Heart left ventricle (tissue), 16 donors: ENCODE data around the gene PLP2. TPM values are rescaled to one million over a fixed set of nuclear protein-coding genes. Genes with fewer than 3 reads are reported as not detected.

ENCODE experiments used
- ATAC-seq, 4 donors: fragments of 200-7000 bp; cut with Tn5 transposase; one replicate each; pipeline ENCODE4 v1.9.1; 2020 to 2022; ENCODE audit warnings: moderate library complexity in 4 of 4, mild to moderate bottlenecking in 3 of 4, moderate number of reproducible peaks in 1 of 4
- DNase-seq, 5 donors: peaks; one replicate each; pipeline ENCODE4 v3.0.0-alpha.2; 2020
- H3K27ac ChIP-seq, 12 donors: fragments of 200-600 bp; sonication (generic) in 4 of 12; one replicate each; pipeline versions ENCODE4 v1.5.0 to v1.8.0; 2016 to 2022; ENCODE audit warnings: mild to moderate bottlenecking in 2 of 12
- H3K27me3 ChIP-seq, 9 donors: fragments of 200-600 bp; sonication (generic) in 2 of 9; one replicate each; pipeline versions ENCODE4 v1.5.1 to v1.8.0; 2016 to 2022; ENCODE audit warnings: mild to moderate bottlenecking in 3 of 9
- H3K36me3 ChIP-seq, 9 donors: fragments of 200-600 bp; sonication (generic) in 2 of 9; one replicate each; pipeline versions ENCODE4 v1.5.0 to v1.8.0; 2018 to 2022; ENCODE audit warnings: mild to moderate bottlenecking in 2 of 9
- H3K4me1 ChIP-seq, 12 donors: fragments of 200-600 bp; sonication (generic) in 4 of 12; one replicate each; pipeline versions ENCODE4 v1.5.0 to v1.8.0; 2016 to 2022; ENCODE audit warnings: mild to moderate bottlenecking in 3 of 12
- H3K4me3 ChIP-seq, 12 donors: fragments of 200-600 bp; sonication (generic) in 4 of 12; one replicate each; pipeline versions ENCODE4 v1.5.0 to v1.8.0; 2017 to 2022; ENCODE audit warnings: mild to moderate bottlenecking in 9 of 12, moderate library complexity in 4 of 12
- H3K9me3 ChIP-seq, 12 donors: fragments of 200-600 bp; sonication (generic) in 4 of 12; one replicate each; pipeline versions ENCODE4 v1.5.0 to v1.8.0; 2016 to 2022; ENCODE audit warnings: mild to moderate bottlenecking in 1 of 12
- CTCF ChIP-seq, 12 donors: fragments of 200-600 bp; sonication (generic) in 4 of 12; IDR thresholded peaks; one replicate each; pipeline versions ENCODE4 v1.5.0 to v1.8.0; 2018 to 2022; ENCODE audit warnings: antibody characterized with exemption in 12 of 12, mild to moderate bottlenecking in 5 of 12
- POLR2A ChIP-seq, 2 donors: fragments of 450-650 bp; IDR thresholded peaks; one replicate each; pipeline ENCODE4 v1.6.1; 2017; ENCODE audit warnings: antibody characterized with exemption in 2 of 2, mild to moderate bottlenecking in 2 of 2, moderate library complexity in 2 of 2
- WGBS, 4 donors: extraction: QIAGEN DNeasy Blood & Tissue Kit in 2 of 4; methylation state at CpG; one replicate each; pipeline versions ENCODE4 v1.1.5 to v1.1.7; 2013 to 2018; 5-methylcytosine and 5-hydroxymethylcytosine counted together
- intact Hi-C, 10 donors: fragments of 100-400 bp; cut with DNase I; formaldehyde crosslinking; loops; one replicate each; pipeline versions ENCODE4 v1.11.1 to v1.14.2; 2022
- polyA plus RNA-seq, 2 donors: library from polyadenylated mRNA; stranded (reverse); fragments of 200-250 nt; gene quantifications; one replicate each; pipeline ENCODE4 v1.2.3, GENCODE V29; 2013
- total RNA-seq, 9 donors: library from RNA; depleted of rRNA in 2 of 9; stranded (reverse); fragments of >200 nt in 2 of 9; fragmentation: NEBNext Ultra II Directional in 3 of 9; extraction: Animal tissue kit (Norgen Biotek cat#: 25700) in 3 of 9; gene quantifications; one replicate each; pipeline versions ENCODE4 v1.1.0 to v1.2.4, GENCODE V29; 2016 to 2023
- donor health status: ischemic (EF 13 %, LVEDD 7.1; RV severe dilation, severe dysfunction).
- donor health status: healthy with polysubstance abuse.
- donor health status: DM: no; HTN: yes; CAD: no.
- donor health status: DM: no; HTN: no; CAD: no.
- donor health status: ischemic (EF 25% LVEDD 6.9; RV normal size, moderate dysfunction).
- donor health status: ischemic (EF 25% LVEDD 5.7; RV mildly dilated, moderate dysfunction).
- donor health status: healthy.
- donor health status: DM: yes; HTN: yes; CAD: no.
- donor health status: ischemic (EF 35%, LVEDD 5.7; RV mildly dilated, moderate dysfunction).
- donor health status: nonischemic (EF 11% LVEDD 7.7; RV severe dilation, severe dysfunction).
- donor health status: DM: yes; HTN: yes; CAD: no.
- donor health status: PGD.
- donor health status: ischemic (EF 29% LVEDD 5.4; RV normal size, mild dysfunction).
- donor health status: nonischemic (EF 23%, LVEDD 6.1; RV moderate dilation, normal function).

Gene PLP2
- total and polyA plus RNA-seq, 11 donors: 22.4 to 373 (median 63.0) TPM

GRCh38 chrX:49177873-49178480 is 6.3 kb downstream of the PLP2 start:
- peak overlapping the region in 1 of 12 donors; percentile 37 for H3K27ac ChIP-seq
- H3K4me1 ChIP-seq: peaks cover 0 to 14% (median 0%) of the 10 kb centered on the region in 12 donors
- no peak overlapping the region for H3K4me3 ChIP-seq
- peak in 1 of 5 donors; percentile 64 for DNase-seq
- H3K27me3 ChIP-seq: no peaks in the 10 kb centered on the region
- no peaks in the 10 kb centered on the region for H3K9me3 ChIP-seq
- no peak for TF ChIP-seq CTCF (IDR thresholded peaks at IDR 0.05)
- TF ChIP-seq POLR2A (IDR thresholded peaks at IDR 0.05): no peak
- intact Hi-C loops: no loop called here
- peak in 3 of 4 donors; percentile 28 to 45 (median 33) for ATAC-seq
- H3K36me3 ChIP-seq: peaks cover 0 to 37% (median 17%) of the 10 kb centered on the region in 9 donors
- WGBS, 4 donors: 80 to 90% (median 89%) methylated on average over 14 to 23 of the region's 23 CpGs

DNA sequence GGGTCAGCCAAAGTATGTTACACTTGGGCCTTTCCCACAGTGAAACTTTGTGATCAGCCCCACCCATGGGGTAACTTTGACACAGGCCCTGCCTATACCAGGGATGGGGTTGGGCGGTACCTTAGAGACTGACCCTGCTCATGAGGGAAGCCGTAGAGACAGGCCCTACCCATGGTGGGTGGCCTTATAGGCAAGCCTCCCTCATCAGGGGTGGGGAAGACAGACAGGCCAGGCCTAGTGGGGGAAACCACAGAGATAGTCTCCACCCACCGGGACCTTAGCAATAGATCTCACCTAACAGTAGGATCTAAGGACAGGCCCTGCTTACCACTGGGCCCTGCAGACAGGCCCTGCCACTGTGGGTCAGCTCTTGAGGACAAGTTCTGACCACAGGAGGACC is 6.8 kb downstream of the PLP2 start:
- Histone ChIP-seq H3K27me3 (no peaks in the 10 kb centered on the region), H3K36me3 (peaks cover 0 to 43% (median 17%) of the 10 kb centered on the region in 9 donors), H3K9me3 (no peaks in the 10 kb centered on the region), H3K4me1 (peaks cover 0 to 14% (median 0%) of the 10 kb centered on the region in 12 donors), H3K27ac (no peak overlapping the region), H3K4me3 (no peak overlapping the region)
- TF ChIP-seq POLR2A (IDR thresholded peaks at IDR 0.05): no peak
- TF ChIP-seq CTCF (IDR thresholded peaks at IDR 0.05): no peak
- WGBS, 4 donors: 73 to 100% (median 96%) methylated on average over 1 to 3 of the region's 3 CpGs
- peak in 2 of 4 donors; percentile 6 to 7 for ATAC-seq
- no peak for DNase-seq
- intact Hi-C loops: no loop called here

GRCh38 chrX:49179358-49179757 is 7.7 kb downstream of the PLP2 start:
- intact Hi-C loops: no loop called here
- ATAC-seq (no peak), DNase-seq (no peak)
- Histone ChIP-seq H3K27me3 (no peaks in the 10 kb centered on the region), H3K36me3 (peaks cover 0 to 41% (median 17%) of the 10 kb centered on the region in 9 donors), H3K27ac (no peak overlapping the region), H3K4me1 (peaks cover 0 to 14% (median 0%) of the 10 kb centered on the region in 12 donors), H3K4me3 (no peak overlapping the region), H3K9me3 (no peaks in the 10 kb centered on the region)
- TF ChIP-seq POLR2A (IDR thresholded peaks at IDR 0.05) (no peak), CTCF (IDR thresholded peaks at IDR 0.05) (no peak)
- WGBS, 4 donors: 79 to 93% (median 84%) methylated on average over 1 to 2 of the region's 2 CpGs

DNA sequence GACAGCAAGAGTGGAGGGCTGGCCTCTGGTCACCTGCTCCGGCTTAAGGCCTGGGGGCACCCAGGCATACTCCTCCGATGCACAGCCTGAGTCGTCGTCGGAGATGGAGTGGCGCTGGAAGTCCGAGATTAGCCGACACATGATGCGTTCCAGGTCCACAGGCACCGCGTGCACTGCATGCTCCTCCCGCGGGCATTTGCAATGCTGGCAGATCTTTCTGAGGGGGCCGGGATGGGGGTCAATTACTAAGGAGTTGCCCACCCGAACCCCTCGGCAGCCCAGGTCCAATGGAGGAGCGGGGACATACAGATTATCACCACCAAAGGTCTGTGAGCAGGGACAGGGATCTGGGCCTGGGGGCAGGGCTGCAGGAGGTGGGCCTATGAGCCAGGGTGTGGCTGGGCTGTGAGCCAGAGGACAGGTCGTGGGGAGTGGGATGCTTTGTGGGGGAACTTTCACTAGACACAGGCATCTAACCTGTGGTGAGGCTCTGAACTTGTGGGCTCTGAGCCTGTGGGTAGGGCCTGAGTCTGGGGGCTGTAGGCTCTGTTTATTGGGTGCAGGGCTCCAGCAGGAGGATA is 12.1 kb downstream of the PLP2 start:
- Histone ChIP-seq H3K4me3 (peak overlapping the region in 4 of 12 donors; percentile 53 to 84 (median 62)), H3K4me1 (peaks cover 0 to 19% (median 3%) of the 10 kb centered on the region in 12 donors), H3K36me3 (peaks cover 0 to 30% (median 7%) of the 10 kb centered on the region in 9 donors), H3K27ac (peak overlapping the region in 8 of 12 donors; percentile 35 to 84 (median 56)), H3K27me3 (no peaks in the 10 kb centered on the region), H3K9me3 (no peaks in the 10 kb centered on the region)
- TF ChIP-seq POLR2A (IDR thresholded peaks at IDR 0.05) (no peak), CTCF (IDR thresholded peaks at IDR 0.05) (no peak)
- ATAC-seq (no peak), DNase-seq (peak in 1 of 5 donors; percentile 42)
- 69 to 80% (median 77%) methylated on average over 4 to 18 of the region's 18 CpGs for WGBS, 4 donors
- intact Hi-C loops: no loop called here
